Osteoblast (primary cell): ENCODE results near the gene PRR13. TPM values are rescaled to one million over a fixed set of nuclear protein-coding genes. Genes with fewer than 3 reads are reported as not detected.

Source experiments
- DNase-seq: peaks from one replicate; pipeline ENCODE4 v3.0.0; 2011; ENCODE audit warnings: low spot score, mixed read lengths; ENCODE audit not compliant: insufficient read length; ENCODE audit errors: missing footprints
- H2AFZ ChIP-seq: 2 replicates; pipeline ENCODE4 v1.6.0; 2011; ENCODE audit warnings: mild to moderate bottlenecking, low read length
- H3K27ac ChIP-seq: 2 replicates; pipeline ENCODE4 v1.5.1; 2011; ENCODE audit warnings: mild to moderate bottlenecking, low read depth, low read length, moderate library complexity
- H3K27me3 ChIP-seq: 2 replicates; pipeline ENCODE4 v1.6.0; 2012; ENCODE audit warnings: mild to moderate bottlenecking, control low read depth, inconsistent platforms, low read length, moderate library complexity; ENCODE audit not compliant: insufficient read depth
- H3K36me3 ChIP-seq: 2 replicates; pipeline ENCODE4 v1.5.1; 2011; ENCODE audit warnings: mild to moderate bottlenecking, low read length, control low read depth, moderate library complexity; ENCODE audit not compliant: insufficient read depth
- H3K4me1 ChIP-seq: 2 replicates; pipeline ENCODE4 v1.5.1; 2011; ENCODE audit warnings: mild to moderate bottlenecking, low read length, control low read depth, moderate library complexity; ENCODE audit not compliant: insufficient read depth
- H3K4me2 ChIP-seq: 2 replicates; pipeline ENCODE4 v1.6.0; 2011; ENCODE audit warnings: mild to moderate bottlenecking, low read length; ENCODE audit not compliant: insufficient read depth
- H3K4me3 ChIP-seq: fragments of 200-600 bp; sonication (generic); 3 replicates; pipeline ENCODE4 v1.5.1; 2012; ENCODE audit warnings: mild to moderate bottlenecking, low read length, inconsistent platforms; ENCODE audit not compliant: insufficient read depth
- H3K79me2 ChIP-seq: 2 replicates; pipeline ENCODE4 v1.6.0; 2012; ENCODE audit warnings: mild to moderate bottlenecking, low read length, control low read depth, inconsistent platforms; ENCODE audit not compliant: insufficient read depth
- H3K9me3 ChIP-seq: 2 replicates; pipeline ENCODE4 v1.5.1; 2011; ENCODE audit warnings: low read depth, low read length, control low read depth
- H4K20me1 ChIP-seq: 2 replicates; pipeline ENCODE4 v1.6.0; 2012; ENCODE audit warnings: mild to moderate bottlenecking, low read length, control low read depth; ENCODE audit not compliant: insufficient read depth
- CTCF ChIP-seq: IDR thresholded peaks from 2 replicates; pipeline ENCODE4 v1.5.1; 2011; ENCODE audit warnings: mild to moderate bottlenecking, low read depth, low read length, moderate library complexity; ENCODE audit errors: extremely low read depth
- total RNA-seq: library from RNA; depleted of rRNA; stranded (reverse); fragments of >200 nt; gene quantifications from 2 replicates; pipeline ENCODE4 v1.2.3, GENCODE V29; 2012

Gene PRR13
- total RNA-seq, 1 donor: 55.0 TPM

DNA sequence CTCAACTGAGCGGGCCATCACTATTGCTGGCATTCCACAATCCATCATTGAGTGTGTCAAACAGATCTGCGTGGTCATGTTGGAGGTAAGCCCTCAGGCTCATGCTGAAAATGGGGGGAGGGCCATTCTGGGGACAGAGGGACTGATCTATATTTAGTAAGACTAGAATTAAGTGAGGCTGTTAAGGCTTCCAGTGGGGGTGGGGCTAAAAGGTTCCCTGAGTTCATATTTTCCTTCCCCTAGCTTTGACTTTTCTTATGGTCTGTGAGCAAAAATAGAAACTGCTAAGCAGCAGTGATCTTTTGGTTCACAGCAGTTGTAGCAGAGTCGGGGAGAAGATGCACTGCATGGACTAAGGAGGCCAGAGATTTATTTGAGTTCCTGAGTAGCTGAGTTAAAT lies 19.5 kb downstream of the PRR13 start:
- no peak overlapping the region for H3K27ac ChIP-seq
- peaks cover 99% of the 10 kb centered on the region for H3K36me3 ChIP-seq
- no peak for TF ChIP-seq CTCF
- H3K79me2 ChIP-seq: peaks cover 99% of the 10 kb centered on the region
- H3K4me1 ChIP-seq: no peaks in the 10 kb centered on the region
- H3K4me3 ChIP-seq: no peak overlapping the region
- no peaks in the 10 kb centered on the region for H3K27me3 ChIP-seq
- H3K9me3 ChIP-seq: no peaks in the 10 kb centered on the region
- H2AFZ ChIP-seq: no peak overlapping the region
- no peak overlapping the region for H3K4me2 ChIP-seq
- no peak for DNase-seq
- H4K20me1 ChIP-seq: peaks cover 58% of the 10 kb centered on the region

- Histone ChIP-seq H2AFZ (no peak overlapping the region), H3K4me2 (no peak overlapping the region), H3K9me3 (no peaks in the 10 kb centered on the region), H3K79me2 (peaks cover 99% of the 10 kb centered on the region), H3K27ac (no peak overlapping the region), H3K36me3 (peaks cover 99% of the 10 kb centered on the region), H3K27me3 (no peaks in the 10 kb centered on the region), H3K4me1 (no peaks in the 10 kb centered on the region), H3K4me3 (no peak overlapping the region), H4K20me1 (peaks cover 60% of the 10 kb centered on the region)
- no peak for TF ChIP-seq CTCF
- no peak for DNase-seq
Observed at GRCh38 chr12:53461591-53461990, 20.1 kb downstream of the PRR13 start.

DNA sequence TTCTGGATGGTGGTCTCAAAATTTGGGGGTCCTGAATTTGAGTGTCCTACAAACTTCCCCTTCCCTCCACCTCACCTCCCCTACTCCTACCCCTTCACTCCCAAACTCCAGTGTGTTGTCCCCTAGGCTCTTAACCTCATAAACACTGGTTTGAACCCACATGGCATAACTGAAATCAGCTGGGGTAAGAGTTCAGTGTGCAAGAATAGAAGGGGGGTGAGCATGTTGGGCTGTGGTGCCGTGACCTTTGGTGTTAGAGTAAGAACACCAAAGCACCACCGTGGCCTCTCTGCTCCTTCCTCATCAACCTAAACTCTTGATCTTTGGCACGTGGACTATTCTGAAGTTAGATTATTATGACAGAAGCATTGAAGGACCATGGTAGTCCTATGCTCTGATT lies 21.4 kb downstream of the PRR13 start:
- Histone ChIP-seq H3K79me2 (peaks cover 97% of the 10 kb centered on the region), H3K27me3 (no peaks in the 10 kb centered on the region)

GRCh38 chr12:53463802-53464560 lies 22.4 kb downstream of the PRR13 start:
- DNase-seq: no peak
- H3K4me2 ChIP-seq: no peak overlapping the region
- no peaks in the 10 kb centered on the region for H3K9me3 ChIP-seq
- H3K36me3 ChIP-seq: peaks cover 99% of the 10 kb centered on the region
- no peak overlapping the region for H2AFZ ChIP-seq
- no peak for TF ChIP-seq CTCF
- H4K20me1 ChIP-seq: peaks cover 60% of the 10 kb centered on the region
- no peak overlapping the region for H3K27ac ChIP-seq
- H3K4me1 ChIP-seq: no peaks in the 10 kb centered on the region
- H3K27me3 ChIP-seq: no peaks in the 10 kb centered on the region
- peaks cover 95% of the 10 kb centered on the region for H3K79me2 ChIP-seq
- H3K4me3 ChIP-seq: no peak overlapping the region

More for the DNA sequence above, 21.4 kb downstream of the PRR13 start:
- peaks cover 56% of the 10 kb centered on the region for H4K20me1 ChIP-seq
- DNase-seq: no peak
- H3K4me2 ChIP-seq: no peak overlapping the region
- no peaks in the 10 kb centered on the region for H3K9me3 ChIP-seq
- no peak overlapping the region for H3K27ac ChIP-seq
- TF ChIP-seq CTCF: no peak
- no peaks in the 10 kb centered on the region for H3K4me1 ChIP-seq
- no peak overlapping the region for H2AFZ ChIP-seq
- peaks cover 99% of the 10 kb centered on the region for H3K36me3 ChIP-seq
- no peak overlapping the region for H3K4me3 ChIP-seq
